CD4-positive, alpha-beta T cell treated with Interleukin-17A for 4 hours (primary cell): Measurements from ENCODE around the gene UBAP2L.
"Not testable (repeated sequence)": the region's sequence is repeated elsewhere in the genome, so short reads cannot be mapped to it uniquely, and the experiment has no call there.

Source experiments
- DNase-seq: peaks from one replicate; pipeline ENCODE4 v3.0.0-alpha.2; 2020; ENCODE audit warnings: mixed read lengths

Gene UBAP2L

DNA sequence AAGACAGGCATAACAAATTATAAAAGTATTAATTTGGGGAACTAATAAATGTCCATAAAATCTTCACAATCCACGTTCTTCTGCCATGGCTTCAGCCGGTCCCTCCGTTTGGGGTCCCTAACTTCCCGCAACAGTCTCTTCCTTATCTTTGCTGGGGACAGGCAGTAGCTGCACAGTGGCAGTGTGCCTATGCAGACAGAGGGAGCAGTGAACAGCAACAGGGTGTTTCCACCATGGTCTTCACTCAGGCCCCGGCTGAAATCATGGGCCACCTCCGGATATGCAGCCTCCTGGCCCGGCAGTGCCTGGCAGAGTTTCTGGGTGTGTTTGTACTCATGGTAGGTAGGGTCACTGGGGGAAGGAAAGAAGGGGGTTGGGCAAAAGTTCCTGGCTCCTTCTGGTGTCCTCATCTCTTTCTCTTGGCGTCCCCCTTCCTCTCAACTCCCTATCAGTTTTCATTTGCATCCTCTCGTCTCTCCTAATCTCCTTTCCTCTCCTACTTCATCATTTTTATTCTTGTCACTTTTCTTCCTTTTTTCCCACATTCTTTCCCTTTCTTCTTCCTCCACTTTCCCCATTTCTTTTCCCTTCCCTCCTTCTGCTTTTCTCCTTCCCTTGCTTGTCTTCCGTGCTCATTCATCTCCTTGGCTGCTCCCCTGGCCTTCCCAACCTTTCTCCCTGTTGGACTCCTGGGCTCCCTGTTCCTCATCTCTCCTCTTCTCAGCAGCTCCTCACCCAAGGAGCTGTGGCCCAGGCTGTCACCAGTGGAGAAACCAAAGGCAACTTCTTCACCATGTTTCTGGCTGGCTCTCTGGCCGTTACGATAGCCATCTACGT is 91.7 kb downstream of the UBAP2L start:
- DNase-seq = not testable (repeated sequence)

GRCh38 chr1:154313066-154313356 is 92.3 kb downstream of the UBAP2L start:
- no peak for DNase-seq

- not testable (repeated sequence) for DNase-seq
These were observed 93.5 kb downstream of the UBAP2L start for GRCh38 chr1:154314226-154314625.

DNA sequence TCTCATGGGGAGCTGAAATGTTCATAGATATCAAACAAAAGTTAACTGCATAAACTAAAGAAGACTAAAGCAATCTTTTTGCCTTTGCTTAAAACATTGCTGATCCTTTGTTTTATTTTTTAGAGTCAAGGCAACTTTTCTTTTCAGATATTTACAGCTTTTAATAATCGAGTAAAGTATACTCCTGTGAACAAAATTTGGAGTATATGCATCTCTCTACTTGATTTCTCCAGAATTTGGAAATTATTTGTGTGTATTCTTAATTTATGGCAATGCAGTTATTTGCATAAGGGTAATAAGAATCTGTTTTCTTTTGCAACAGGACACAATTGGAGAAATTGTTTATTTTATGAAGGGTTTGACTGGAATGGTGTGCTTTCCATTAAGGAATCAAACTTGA is 95.9 kb downstream of the UBAP2L start:
- DNase-seq = no peak

GRCh38 chr1:154318386-154318785 is 97.6 kb downstream of the UBAP2L start:
- DNase-seq = no peak
